Activated naive CD4-positive, alpha-beta T cell treated with anti-CD3 and anti-CD28 coated beads, Interleukin-2, amount 50 U/mL, for 16 hours (primary cell): ENCODE measurements around the gene FAM216A.
"Not testable (repeated sequence)": the region's sequence is repeated elsewhere in the genome, so short reads cannot be mapped to it uniquely, and the experiment has no call there.

Experiments used
- DNase-seq: peaks from one replicate; pipeline ENCODE4 v3.0.0-alpha.2; 2020

Gene FAM216A

GRCh38 chr12:110468214-110469048 lies at the start of gene FAM216A, which contains the start of gene GPN3:
Gene FAM216A, plus strand, starts transcription at chr12:110468845. Its CDS starts 31 bp downstream, at chr12:110468876.
Gene GPN3, minus strand, starts transcription at chr12:110468257. Its CDS starts 54 bp downstream, at chr12:110468203.
- peak; percentile 93 for DNase-seq

GRCh38 chr12:110420644-110421043 lies 48.0 kb upstream of the FAM216A start:
- not testable (repeated sequence) for DNase-seq

GRCh38 chr12:110421159-110421661 lies 47.4 kb upstream of the FAM216A start:
- DNase-seq, result no peak

GRCh38 chr12:110421701-110422100 lies 46.9 kb upstream of the FAM216A start:
- no peak for DNase-seq

GRCh38 chr12:110424237-110424636 lies 44.4 kb upstream of the FAM216A start:
- DNase-seq, result no peak

GRCh38 chr12:110426406-110426805 lies 42.2 kb upstream of the FAM216A start:
- no peak for DNase-seq

GRCh38 chr12:110429676-110430075 lies 39.0 kb upstream of the FAM216A start:
- not testable (repeated sequence) for DNase-seq

GRCh38 chr12:110431957-110432587 lies 36.6 kb upstream of the FAM216A start:
- DNase-seq, result no peak

GRCh38 chr12:110436231-110436630 lies 32.4 kb upstream of the FAM216A start:
- no peak for DNase-seq

- no peak for DNase-seq
Measured at GRCh38 chr12:110444455-110444854, 24.2 kb upstream of the FAM216A start.

GRCh38 chr12:110449799-110450497 lies 18.7 kb upstream of the FAM216A start, which contains the start of gene ARPC3:
Gene ARPC3, minus strand, starts transcription at chr12:110450337. Its CDS starts 77 bp downstream, at chr12:110450260.
- DNase-seq, result peak; percentile 96

- DNase-seq, result no peak
Measured at GRCh38 chr12:110451263-110451662, 17.4 kb upstream of the FAM216A start.

GRCh38 chr12:110453569-110454296 lies 14.9 kb upstream of the FAM216A start:
- DNase-seq, result no peak

- no peak for DNase-seq
Measured at GRCh38 chr12:110458756-110459155, 9.9 kb upstream of the FAM216A start.

- DNase-seq, result not testable (repeated sequence)
Measured at GRCh38 chr12:110461189-110461588, 7.5 kb upstream of the FAM216A start.

- DNase-seq, result no peak
Measured at GRCh38 chr12:110465024-110465423, 3.6 kb upstream of the FAM216A start.

GRCh38 chr12:110465765-110466164 lies 2.9 kb upstream of the FAM216A start:
- DNase-seq, result not testable (repeated sequence)

GRCh38 chr12:110466791-110467190 lies 1.9 kb upstream of the FAM216A start:
- no peak for DNase-seq

- no peak for DNase-seq
Measured at GRCh38 chr12:110467847-110468213, 815 bp upstream of the FAM216A start.

- no peak for DNase-seq
Measured at GRCh38 chr12:110475426-110475825, 6.8 kb downstream of the FAM216A start.

- DNase-seq, result no peak
Measured at GRCh38 chr12:110498984-110499706, 30.5 kb downstream of the FAM216A start.

GRCh38 chr12:110501399-110501751 lies 32.7 kb downstream of the FAM216A start:
- no peak for DNase-seq
